Naive thymus-derived CD4-positive, alpha-beta T cell (primary cell): ENCODE data around the gene LRRC56. TPM values are rescaled to one million over a fixed set of nuclear protein-coding genes. Genes with fewer than 3 reads are reported as not detected.

Source experiments
- ATAC-seq: fragments of 150-1000 bp; cut with Tn5 transposase; 2 replicates; pipeline ENCODE4 v1.10.0; 2021; ENCODE audit warnings: mild to moderate bottlenecking, moderate library complexity
- CTCF ChIA-PET: fragments of 350-600 bp; sonication (Branson Sonifier 250); formaldehyde crosslinking; loops from one replicate; lab custom pipeline; 2021; ENCODE audit warnings: antibody characterized with exemption; lab: Charles Lee
- POLR2A ChIA-PET: fragments of 350-600 bp; sonication (Branson Sonifier 250); formaldehyde crosslinking; loops from one replicate; lab custom pipeline; 2021; ENCODE audit warnings: antibody characterized with exemption, inconsistent platforms; lab: Charles Lee
- DNase-seq, 9 donors: peaks; one replicate each; pipeline versions ENCODE4 v3.0.0 to v3.0.0-alpha.2; 2020 to 2022; ENCODE audit warnings: mixed read lengths in 1 of 9
- H3K27ac ChIP-seq: one replicate; pipeline ENCODE4 v1.7.0; 2013; ENCODE audit warnings: mild to moderate bottlenecking, low read depth, low read length, moderate library complexity
- H3K27me3 ChIP-seq, 2 donors: one replicate each; pipeline ENCODE4 v1.7.0; 2013; ENCODE audit warnings: low read length in 2 of 2, mild to moderate bottlenecking in 2 of 2, moderate library complexity in 2 of 2; ENCODE audit not compliant: control insufficient read depth in 2 of 2, insufficient read depth in 2 of 2
- H3K36me3 ChIP-seq, 3 experiments: 1 replicate in 2 of 3; 2 replicates in 1 of 3; pipeline ENCODE4 v1.7.0; 2013; ENCODE audit warnings: low read length in 3 of 3, mild to moderate bottlenecking in 3 of 3, moderate library complexity in 1 of 3; ENCODE audit not compliant: insufficient read depth in 3 of 3, control insufficient read depth in 2 of 3
- H3K4me1 ChIP-seq, 2 donors: one replicate each; pipeline ENCODE4 v1.7.0; 2013; ENCODE audit warnings: low read length in 2 of 2, mild to moderate bottlenecking in 2 of 2, moderate library complexity in 1 of 2; ENCODE audit not compliant: control insufficient read depth in 2 of 2, insufficient read depth in 2 of 2
- H3K4me3 ChIP-seq: 2 replicates; pipeline ENCODE4 v1.7.0; 2013; ENCODE audit warnings: mild to moderate bottlenecking, low read length
- H3K9me3 ChIP-seq, 3 experiments: 1 replicate in 2 of 3; 2 replicates in 1 of 3; pipeline ENCODE4 v1.7.0; 2013; ENCODE audit warnings: low read length in 3 of 3; ENCODE audit not compliant: control insufficient read depth in 2 of 3
- H3K27ac Mint-ChIP-seq, 9 donors: one replicate each; pipeline ENCODE4 v1.8.0; 2020 to 2022; ENCODE audit warnings: mixed read lengths in 9 of 9, mild to moderate bottlenecking in 8 of 9, moderate library complexity in 5 of 9, inconsistent platforms in 2 of 9
- H3K27me3 Mint-ChIP-seq, 5 donors: one replicate each; pipeline ENCODE4 v1.8.0; 2021 to 2022; ENCODE audit warnings: mixed read lengths in 5 of 5, mild to moderate bottlenecking in 1 of 5
- H3K36me3 Mint-ChIP-seq, 5 donors: one replicate each; pipeline ENCODE4 v1.8.0; 2020 to 2022; ENCODE audit warnings: mixed read lengths in 5 of 5, mild to moderate bottlenecking in 3 of 5, inconsistent platforms in 1 of 5
- H3K4me1 Mint-ChIP-seq, 7 donors: one replicate each; pipeline ENCODE4 v1.8.0; 2020 to 2022; ENCODE audit warnings: mixed read lengths in 7 of 7, mild to moderate bottlenecking in 3 of 7, inconsistent platforms in 1 of 7
- H3K4me3 Mint-ChIP-seq, 10 donors: one replicate each; pipeline ENCODE4 v1.8.0; 2020 to 2022; ENCODE audit warnings: mild to moderate bottlenecking in 10 of 10, mixed read lengths in 10 of 10, moderate library complexity in 6 of 10, inconsistent platforms in 2 of 10
- H3K9me3 Mint-ChIP-seq, 11 donors: one replicate each; pipeline ENCODE4 v1.8.0; 2020 to 2022; ENCODE audit warnings: mixed read lengths in 11 of 11, mild to moderate bottlenecking in 4 of 11, inconsistent platforms in 1 of 11, moderate library complexity in 1 of 11
- intact Hi-C, 2 donors: fragments of 100-400 bp; cut with micrococcal nuclease; formaldehyde crosslinking; loops; one replicate each; pipeline ENCODE4 v1.15.1; 2023
- polyA plus RNA-seq, 2 donors: library from polyadenylated mRNA; unstranded; fragments of 300-500 nt; fragmentation: Illumina TruSeq; gene quantifications; one replicate each; pipeline ENCODE4 v1.2.3, GENCODE V29; 2021
- total RNA-seq, 6 experiments: library from RNA in 5 of 6; stranded (reverse) in 5 of 6; gene quantifications; 1 replicate in 5 of 6; 2 replicates in 1 of 6; pipeline ENCODE4 v1.2.3 and lab custom pipeline; 2021 to 2026

LRRC56 gene
- total and polyA plus RNA-seq, 7 experiments from 2014 or later, result 0.35 to 5.1 (median 3.1) TPM

- peak overlapping the region; percentile 8 for H3K27ac ChIP-seq
- peak overlapping the region in 1 of 9 donors; percentile 48 for H3K27ac Mint-ChIP-seq
- no peak overlapping the region for H3K4me3 ChIP-seq
- H3K36me3 Mint-ChIP-seq, result peaks cover 0 to 3% (median 0%) of the 10 kb centered on the region in 5 donors
- H3K27me3 ChIP-seq, result no peaks in the 10 kb centered on the region
- H3K4me1 Mint-ChIP-seq, result peaks cover 4 to 17% (median 9%) of the 10 kb centered on the region in 7 donors
- intact Hi-C loops, result no loop called here
- H3K4me3 Mint-ChIP-seq, result no peak overlapping the region
- no peak for DNase-seq
- H3K9me3 ChIP-seq, result no peaks in the 10 kb centered on the region
- H3K9me3 Mint-ChIP-seq, result no peaks in the 10 kb centered on the region
- peaks cover 0 to 18% (median 0%) of the 10 kb centered on the region in 5 donors for H3K27me3 Mint-ChIP-seq
- H3K4me1 ChIP-seq, result peaks cover 21 to 29% of the 10 kb centered on the region in 2 donors
- CTCF ChIA-PET, result no interaction called here
- peaks cover 0 to 5% (median 0%) of the 10 kb centered on the region in 3 experiments for H3K36me3 ChIP-seq
- POLR2A ChIA-PET, result interaction anchor here (0.7 to 9.5 kb wide), 5 partner anchors 11 to 166 kb away, joined by 6 to 68 read pairs (median 16); partner anchors contain the start of genes PHRF1 and RNH1
- no peak for ATAC-seq
Observed at GRCh38 chr11:558503-558902, 21.2 kb downstream of the LRRC56 start.

DNA sequence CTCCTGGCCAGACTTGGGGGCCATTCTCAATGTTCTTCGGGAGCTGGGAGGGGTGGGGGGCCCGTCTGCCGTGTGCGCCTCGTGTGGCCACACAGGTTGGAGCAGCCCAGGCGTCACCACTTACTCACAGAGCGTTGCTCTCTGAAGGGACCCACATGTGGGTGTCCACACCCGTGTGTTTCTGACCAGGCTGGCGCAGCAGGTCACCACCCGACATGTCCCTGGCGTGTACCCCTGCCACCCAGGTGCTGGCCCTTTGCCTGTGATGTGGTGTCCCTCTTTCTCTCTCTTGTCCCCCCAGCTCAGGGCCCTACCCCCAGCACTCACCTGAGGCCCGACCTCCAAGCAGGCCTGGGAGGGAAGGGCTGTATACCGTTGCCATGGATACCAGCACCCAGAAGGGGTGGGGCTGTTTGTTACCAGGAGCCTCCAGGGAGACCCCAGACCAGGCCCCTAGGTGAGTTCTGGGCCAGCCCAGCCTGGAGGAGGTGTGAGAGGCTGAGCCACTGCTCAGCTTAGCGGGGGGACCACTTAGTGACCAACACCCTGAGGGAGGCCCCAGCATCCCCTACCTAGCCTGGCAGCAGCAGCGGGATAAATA is 21.8 kb downstream of the LRRC56 start:
- Histone ChIP-seq H3K36me3 (peaks cover 0 to 11% (median 0%) of the 10 kb centered on the region in 3 experiments), H3K4me3 (no peak overlapping the region), H3K9me3 (no peaks in the 10 kb centered on the region), H3K4me1 (peaks cover 20 to 23% of the 10 kb centered on the region in 2 donors), H3K27ac (peak overlapping the region; percentile 8), H3K27me3 (no peaks in the 10 kb centered on the region)
- DNase-seq (peak in 2 of 9 donors; percentile 35 to 46), ATAC-seq (no peak)
- POLR2A ChIA-PET, result interaction anchor here (0.6 to 9.5 kb wide), 7 partner anchors 10 to 165 kb away, joined by 3 to 68 read pairs (median 6); partner anchors contain the start of genes PHRF1 and RNH1
- no peaks in the 10 kb centered on the region for H3K9me3 Mint-ChIP-seq
- intact Hi-C loops, result no loop called here
- peak overlapping the region in 4 of 10 donors; percentile 42 to 91 (median 68) for H3K4me3 Mint-ChIP-seq
- H3K27ac Mint-ChIP-seq, result peak overlapping the region in 7 of 9 donors; percentile 35 to 90 (median 65)
- H3K27me3 Mint-ChIP-seq, result peaks cover 0 to 18% (median 0%) of the 10 kb centered on the region in 5 donors
- peaks cover 0 to 5% (median 0%) of the 10 kb centered on the region in 5 donors for H3K36me3 Mint-ChIP-seq
- CTCF ChIA-PET, result no interaction called here
- H3K4me1 Mint-ChIP-seq, result peaks cover 4 to 17% (median 10%) of the 10 kb centered on the region in 7 donors

- Histone ChIP-seq H3K36me3 (peaks cover 0 to 14% (median 0%) of the 10 kb centered on the region in 3 experiments), H3K4me1 (peaks cover 14 to 17% of the 10 kb centered on the region in 2 donors), H3K9me3 (no peaks in the 10 kb centered on the region), H3K27me3 (no peaks in the 10 kb centered on the region), H3K4me3 (peak overlapping the region; percentile 53), H3K27ac (peak overlapping the region; percentile 82)
- ATAC-seq (no peak), DNase-seq (peak in 2 of 9 donors; percentile 32 to 34)
- Mint-ChIP-seq H3K4me1 (peaks cover 4 to 17% (median 9%) of the 10 kb centered on the region in 7 donors), H3K9me3 (no peaks in the 10 kb centered on the region), H3K4me3 (peak overlapping the region; percentile 66 to 91 (median 83)), H3K27me3 (peaks cover 0 to 18% (median 0%) of the 10 kb centered on the region in 5 donors), H3K27ac (peak overlapping the region; percentile 30 to 93 (median 84)), H3K36me3 (peaks cover 0 to 5% (median 0%) of the 10 kb centered on the region in 5 donors)
- intact Hi-C loops, result loop anchor here (1.0 to 10.0 kb wide), 11 partner anchors 8 to 237 kb away; partner anchors contain the start of genes LRRC56 (in 2 of the 2), PHRF1 (in 2 of the 2), CEND1 (in 1 of the 2) and DEAF1 (in 1 of the 2)
- CTCF ChIA-PET, result interaction anchor here (1.0 kb wide), 1 partner anchor 188 kb away, joined by 3 read pairs; the partner anchor contains the start of gene TALDO1
- POLR2A ChIA-PET, result interaction anchor here (0.6 to 9.5 kb wide), 10 partner anchors 9 to 165 kb away, joined by 3 to 68 read pairs (median 4); partner anchors contain the start of genes IRF7, PHRF1 and RNH1
Observed at GRCh38 chr11:559712-560304, 22.5 kb downstream of the LRRC56 start.

DNA sequence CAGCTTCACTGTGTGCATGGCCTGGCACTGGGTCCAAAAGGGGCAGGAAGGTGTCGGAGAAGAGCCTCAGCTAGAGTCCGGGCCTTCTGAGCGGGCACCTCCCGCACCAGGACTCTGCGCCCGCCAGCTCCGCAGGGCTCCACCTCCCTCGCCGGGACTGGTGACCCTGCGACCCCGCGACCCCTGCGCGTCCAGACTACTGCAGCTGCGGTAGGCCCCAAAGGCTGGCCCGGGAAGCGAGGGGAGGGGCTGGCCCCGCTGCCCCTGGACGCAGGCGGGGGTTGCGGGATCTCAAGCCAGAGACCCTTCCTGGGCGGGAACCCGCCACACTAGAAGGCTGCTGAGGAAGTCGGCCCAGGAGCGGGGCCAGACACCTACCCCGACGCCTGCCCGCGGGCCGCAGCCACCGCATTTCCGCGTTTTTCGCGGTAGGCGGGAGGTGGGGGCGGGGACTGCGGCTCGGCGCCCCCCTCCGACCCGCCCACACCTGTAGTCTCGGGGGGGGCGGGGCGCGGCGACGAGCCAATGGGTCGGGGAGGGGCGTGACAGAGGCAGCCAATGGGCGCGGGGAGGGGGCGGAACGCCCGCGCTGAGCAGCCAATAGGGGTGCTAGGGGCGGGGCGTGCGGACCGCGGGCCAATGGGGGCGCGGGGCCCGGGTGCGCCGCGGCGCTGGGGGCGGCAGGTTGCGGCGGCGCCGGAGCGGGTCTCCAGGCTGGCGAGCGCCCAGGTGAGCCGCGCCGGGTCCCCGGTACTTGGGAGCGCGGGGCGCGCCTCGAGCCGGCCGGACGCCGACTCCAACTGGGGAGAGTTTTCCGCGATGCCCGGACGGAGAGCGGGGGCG is 23.2 kb downstream of the LRRC56 start, which contains the start of the genes LMNTD2 and RASSF7:
LMNTD2 (minus strand) TSS at position 434 of the 843 bp plus-strand sequence; CDS start at position 412, 22 bp downstream.
RASSF7 (plus strand) TSS at position 666 of the 843 bp plus-strand sequence. CDS start 799 bp downstream, outside the sequence.
- peaks cover 0 to 18% (median 0%) of the 10 kb centered on the region in 5 donors for H3K27me3 Mint-ChIP-seq
- Histone ChIP-seq H3K4me1 (peaks cover 14 to 17% of the 10 kb centered on the region in 2 donors), H3K27me3 (no peaks in the 10 kb centered on the region), H3K9me3 (no peaks in the 10 kb centered on the region), H3K4me3 (peak within 1 kb of the TSS; percentile 68), H3K36me3 (peaks cover 0 to 14% (median 0%) of the 10 kb centered on the region in 3 experiments), H3K27ac (peak within 1 kb of the TSS; percentile 82)
- POLR2A ChIA-PET, result interaction anchor here (0.6 to 9.5 kb wide), 11 partner anchors 9 to 271 kb away, joined by 3 to 68 read pairs (median 4); partner anchors contain the start of genes IRF7, PHRF1 and RNH1
- DNase-seq (peak; percentile 89 to 98 (median 94)), ATAC-seq (peak; percentile 98)
- H3K4me3 Mint-ChIP-seq, result peak within 1 kb of the TSS; percentile 78 to 94 (median 89)
- H3K36me3 Mint-ChIP-seq, result peaks cover 0 to 5% (median 0%) of the 10 kb centered on the region in 5 donors
- H3K9me3 Mint-ChIP-seq, result no peaks in the 10 kb centered on the region
- CTCF ChIA-PET, result interaction anchor here (1.0 kb wide), 1 partner anchor 187 kb away, joined by 3 read pairs; the partner anchor contains the start of gene TALDO1
- peak within 1 kb of the TSS; percentile 35 to 93 (median 84) for H3K27ac Mint-ChIP-seq
- peaks cover 4 to 17% (median 9%) of the 10 kb centered on the region in 7 donors for H3K4me1 Mint-ChIP-seq
- intact Hi-C loops, result loop anchor here (1.0 to 10.0 kb wide), 11 partner anchors 8 to 236 kb away; partner anchors contain the start of genes LRRC56 (in 2 of the 2), PHRF1 (in 2 of the 2), CEND1 (in 1 of the 2) and DEAF1 (in 1 of the 2)

DNA sequence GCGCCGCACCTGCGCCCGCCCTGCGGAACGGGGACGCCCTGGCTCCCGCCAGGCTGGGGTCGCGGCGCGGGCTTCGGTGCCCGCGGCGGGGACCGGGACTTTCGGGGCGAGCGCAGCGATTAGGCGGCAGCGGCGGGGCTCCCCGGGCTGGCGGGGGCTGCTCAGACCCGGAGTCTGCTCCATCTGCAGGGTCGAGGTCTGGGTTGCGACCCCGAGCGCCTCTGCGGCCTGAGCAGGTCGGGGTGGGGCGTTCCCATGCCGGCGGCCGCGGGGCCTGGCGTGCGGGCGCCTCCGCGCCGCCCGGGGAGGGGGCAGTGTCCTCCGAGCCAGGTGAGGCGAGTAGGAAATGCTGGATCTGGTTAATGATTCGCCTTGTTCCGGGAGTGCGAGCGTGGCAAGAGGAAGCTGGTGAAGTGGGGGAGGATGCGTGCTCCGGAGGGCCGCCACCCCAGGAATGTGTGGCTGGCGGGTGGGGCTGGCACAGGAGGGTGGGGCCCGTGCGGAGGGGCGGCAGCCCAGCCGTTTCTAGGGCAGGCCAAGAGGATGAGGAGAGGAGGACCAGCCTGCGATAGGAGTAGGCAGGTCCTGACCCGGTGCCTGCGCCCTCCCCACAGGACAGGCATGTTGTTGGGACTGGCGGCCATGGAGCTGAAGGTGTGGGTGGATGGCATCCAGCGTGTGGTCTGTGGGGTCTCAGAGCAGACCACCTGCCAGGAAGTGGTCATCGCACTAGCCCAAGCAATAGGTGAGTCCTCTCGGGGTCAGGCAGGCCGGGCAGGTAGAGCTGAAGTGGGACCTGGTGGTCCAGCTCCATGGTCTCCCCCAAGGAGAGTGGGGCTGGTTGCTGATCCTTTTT is 24.0 kb downstream of the LRRC56 start:
- POLR2A ChIA-PET, result interaction anchor here (0.6 to 4.8 kb wide), 5 partner anchors 14 to 354 kb away, joined by 3 to 21 read pairs (median 3); partner anchors contain the start of genes BET1L, PHRF1 and RIC8A
- Histone ChIP-seq H3K27ac (peak overlapping the region; percentile 77), H3K9me3 (no peaks in the 10 kb centered on the region), H3K4me3 (peak overlapping the region; percentile 68), H3K36me3 (peaks cover 0 to 14% (median 0%) of the 10 kb centered on the region in 3 experiments), H3K27me3 (no peaks in the 10 kb centered on the region), H3K4me1 (peaks cover 14 to 17% of the 10 kb centered on the region in 2 donors)
- DNase-seq (peak in 2 of 9 donors; percentile 31 to 36), ATAC-seq (peak; percentile 32)
- intact Hi-C loops, result loop anchor here (2.0 to 10.0 kb wide), 4 partner anchors 25 to 235 kb away; partner anchors contain the start of genes CEND1 (in 1 of the 2), LRRC56 (in 1 of the 2) and SLC25A22 (in 1 of the 2)
- peak overlapping the region; percentile 78 to 94 (median 89) for H3K4me3 Mint-ChIP-seq
- peaks cover 0 to 16% (median 0%) of the 10 kb centered on the region in 5 donors for H3K27me3 Mint-ChIP-seq
- H3K9me3 Mint-ChIP-seq, result no peaks in the 10 kb centered on the region
- CTCF ChIA-PET, result no interaction called here
- H3K27ac Mint-ChIP-seq, result peak overlapping the region in 6 of 9 donors; percentile 36 to 74 (median 55)
- H3K4me1 Mint-ChIP-seq, result peaks cover 4 to 16% (median 9%) of the 10 kb centered on the region in 7 donors
- H3K36me3 Mint-ChIP-seq, result peaks cover 0 to 5% (median 0%) of the 10 kb centered on the region in 5 donors
